ENCODE results near the gene PKN3. TPM values are rescaled to one million over a fixed set of nuclear protein-coding genes. Genes with fewer than 3 reads are reported as not detected.
"Not testable (repeated sequence)": the region's sequence is repeated elsewhere in the genome, so short reads cannot be mapped to it uniquely, and the experiment has no call there.

PKN3 gene
- total RNA-seq, 4 donors from 2014 or later, result 3.4 to 6.0 (median 4.4) TPM

- Histone ChIP-seq H3K9me3 (no peaks in the 10 kb centered on the region), H3K4me1 (peaks cover 8% of the 10 kb centered on the region), H3K27ac (no peak overlapping the region), H3K4me3 (no peak overlapping the region), H3K36me3 (no peaks in the 10 kb centered on the region), H3K27me3 (no peaks in the 10 kb centered on the region)
- TF ChIP-seq EP300 (IDR thresholded peaks at IDR 0.05) (no peak), POLR2A (IDR thresholded peaks at IDR 0.05) (no peak), POLR2AphosphoS5 (IDR thresholded peaks at IDR 0.05) (no peak), CTCF (IDR thresholded peaks at IDR 0.05) (no peak)
- DNase-seq (ENCODE audit: low spot score in 2 of 2), result no peak
- 90% methylated on average over 3 of the region's 3 CpGs for WGBS
These were observed 44.5 kb upstream of the PKN3 start for GRCh38 chr9:128657796-128658195.

- H3K27me3 ChIP-seq; H3K4me1 ChIP-seq; H3K9me3 ChIP-seq; H3K27ac ChIP-seq; H3K36me3 ChIP-seq; DNase-seq (ENCODE audit: low spot score in 2 of 2); H3K4me3 ChIP-seq: not testable (repeated sequence)
- 87% methylated on average over 8 of the region's 8 CpGs for WGBS
These were observed 35.8 kb upstream of the PKN3 start for GRCh38 chr9:128666481-128666941.

- TF ChIP-seq POLR2AphosphoS5 (IDR thresholded peaks at IDR 0.05) (no peak), EP300 (IDR thresholded peaks at IDR 0.05) (no peak), POLR2A (IDR thresholded peaks at IDR 0.05) (no peak), CTCF (IDR thresholded peaks at IDR 0.05) (no peak)
- H3K4me1 ChIP-seq, result no peaks in the 10 kb centered on the region
- WGBS, result 94% methylated on average over 6 of the region's 6 CpGs
These were observed 32.5 kb upstream of the PKN3 start for GRCh38 chr9:128669786-128670185.

GRCh38 chr9:128675382-128675781, 26.9 kb upstream of the PKN3 start:
- no peak overlapping the region for H3K27ac ChIP-seq
- TF ChIP-seq POLR2A (IDR thresholded peaks at IDR 0.05) (no peak), EP300 (IDR thresholded peaks at IDR 0.05) (no peak), POLR2AphosphoS5 (IDR thresholded peaks at IDR 0.05) (no peak), CTCF (IDR thresholded peaks at IDR 0.05) (no peak)
- WGBS, result 98% methylated on average over 4 of the region's 4 CpGs
- DNase-seq (ENCODE audit: low spot score in 2 of 2), result peak in 1 of 2 donors; percentile 25
- H3K9me3 ChIP-seq, result no peaks in the 10 kb centered on the region
- H3K4me1 ChIP-seq, result no peaks in the 10 kb centered on the region
- H3K36me3 ChIP-seq, result no peaks in the 10 kb centered on the region
- H3K4me3 ChIP-seq, result no peak overlapping the region
- H3K27me3 ChIP-seq, result no peaks in the 10 kb centered on the region

More at GRCh38 chr9:128669786-128670185, 32.5 kb upstream of the PKN3 start:
- Histone ChIP-seq H3K4me3 (no peak overlapping the region), H3K9me3 (no peaks in the 10 kb centered on the region), H3K27ac (no peak overlapping the region), H3K36me3 (no peaks in the 10 kb centered on the region), H3K27me3 (no peaks in the 10 kb centered on the region)
- DNase-seq (ENCODE audit: low spot score in 2 of 2), result peak in 1 of 2 donors; percentile 9

- no peak overlapping the region for H3K4me3 ChIP-seq
- no peaks in the 10 kb centered on the region for H3K4me1 ChIP-seq
- no peaks in the 10 kb centered on the region for H3K27me3 ChIP-seq
- no peak for DNase-seq (ENCODE audit: low spot score in 2 of 2)
- TF ChIP-seq EP300 (IDR thresholded peaks at IDR 0.05) (no peak), POLR2AphosphoS5 (IDR thresholded peaks at IDR 0.05) (no peak), CTCF (IDR thresholded peaks at IDR 0.05) (no peak), POLR2A (IDR thresholded peaks at IDR 0.05) (no peak)
- WGBS, result 91% methylated on average over 10 of the region's 10 CpGs
- H3K36me3 ChIP-seq, result no peaks in the 10 kb centered on the region
- H3K9me3 ChIP-seq, result no peaks in the 10 kb centered on the region
- no peak overlapping the region for H3K27ac ChIP-seq
These were observed 24.5 kb upstream of the PKN3 start for GRCh38 chr9:128677794-128678193.
